ENCODE results near the gene HEMK1.
A peak's percentile ranks its signal among the peaks of the same experiment; 100 is the strongest.

Gene HEMK1

DNA sequence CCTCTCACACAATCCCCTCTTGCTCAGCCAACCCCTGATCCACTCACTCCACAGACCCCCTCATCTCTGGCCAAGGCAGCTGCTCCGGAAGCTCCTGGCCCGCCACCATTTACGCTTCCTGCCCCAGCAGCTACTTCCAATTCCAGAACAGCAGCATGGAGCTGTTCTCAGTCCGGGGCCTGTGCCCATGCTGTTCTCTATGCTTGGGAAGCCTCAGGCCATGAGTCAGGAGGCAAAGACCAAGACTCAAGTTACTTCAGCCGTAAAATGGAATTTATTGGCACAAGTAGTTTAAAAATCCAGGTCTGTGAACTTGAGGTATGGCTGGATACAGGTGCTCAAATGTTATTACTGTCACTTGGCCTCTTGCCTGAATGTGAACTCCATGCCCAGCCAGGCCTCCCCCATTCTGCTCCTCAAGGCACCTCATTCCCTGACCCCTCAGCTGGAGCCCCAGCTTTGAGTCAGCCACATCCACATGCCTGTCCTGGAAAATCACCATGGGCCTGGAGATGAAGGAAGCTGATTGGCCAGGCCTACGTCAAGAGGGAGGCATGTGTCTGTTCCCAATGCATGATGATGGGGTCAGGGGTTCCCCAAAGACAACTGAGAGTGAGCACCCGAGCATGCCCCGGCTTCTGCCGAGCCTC lies 34.5 kb upstream of the HEMK1 start:
- DNase-seq (ENCODE audit: low read depth) = no peak
- no peak for TF ChIP-seq CTCF (IDR thresholded peaks at IDR 0.05; ENCODE audit: control insufficient read depth, insufficient read depth, low read depth, low read length, missing control alignments)
- no peak overlapping the region for H3K4me3 ChIP-seq (ENCODE audit: control insufficient read depth, low read depth, low read length)

GRCh38 chr3:50536471-50537180 lies 32.7 kb upstream of the HEMK1 start:
- no peak overlapping the region for H3K4me3 ChIP-seq (ENCODE audit: control insufficient read depth, low read depth, low read length)
- no peak for DNase-seq (ENCODE audit: low read depth)
- no peak for TF ChIP-seq CTCF (IDR thresholded peaks at IDR 0.05; ENCODE audit: control insufficient read depth, insufficient read depth, low read depth, low read length, missing control alignments)

- H3K4me3 ChIP-seq (ENCODE audit: control insufficient read depth, low read depth, low read length) = no peak overlapping the region
- no peak for DNase-seq (ENCODE audit: low read depth)
Observed at GRCh38 chr3:50537421-50538129, 31.7 kb upstream of the HEMK1 start.

GRCh38 chr3:50539356-50540286 lies 29.7 kb upstream of the HEMK1 start:
- no peak overlapping the region for H3K4me3 ChIP-seq (ENCODE audit: control insufficient read depth, low read depth, low read length)
- no peak for DNase-seq (ENCODE audit: low read depth)
- no peak for TF ChIP-seq CTCF (IDR thresholded peaks at IDR 0.05; ENCODE audit: control insufficient read depth, insufficient read depth, low read depth, low read length, missing control alignments)

More at GRCh38 chr3:50537421-50538129, 31.7 kb upstream of the HEMK1 start:
- TF ChIP-seq CTCF (IDR thresholded peaks at IDR 0.05; ENCODE audit: control insufficient read depth, insufficient read depth, low read depth, low read length, missing control alignments) = no peak

GRCh38 chr3:50542177-50543034 lies 26.9 kb upstream of the HEMK1 start:
- no peak overlapping the region for H3K4me3 ChIP-seq (ENCODE audit: control insufficient read depth, low read depth, low read length)
- DNase-seq (ENCODE audit: low read depth) = no peak
- peak; percentile 92 for TF ChIP-seq CTCF (IDR thresholded peaks at IDR 0.05; ENCODE audit: control insufficient read depth, insufficient read depth, low read depth, low read length, missing control alignments)

Data from AG09309 (cell line).